Measurements from ENCODE around the gene MYRF. TPM values are rescaled to one million over a fixed set of nuclear protein-coding genes. Genes with fewer than 3 reads are reported as not detected.

The MYRF gene
- total and polyA plus RNA-seq, 2 of the 13 experiments (the other 11 are each of a cell fraction or from before 2014, with no cell fraction given): 10.2 to 25.9 TPM

- TF ChIP-seq ZNF275 (CRISPR knock-in tag; IDR thresholded peaks at IDR 0.05; ENCODE audit: borderline replicate concordance) (no peak; the same call in 1 of the 2 replicates), ZNF510 (CRISPR knock-in tag; IDR thresholded peaks at IDR 0.05; ENCODE audit: low read depth) (no peak), ZNF570 (CRISPR knock-in tag; IDR thresholded peaks at IDR 0.05; ENCODE audit: borderline replicate concordance) (no peak), ZNF431 (CRISPR knock-in tag; IDR thresholded peaks at IDR 0.05; ENCODE audit: borderline replicate concordance, low read depth) (no peak), AHR (CRISPR knock-in tag; IDR thresholded peaks at IDR 0.05) (no peak), ZNF292 (CRISPR knock-in tag; IDR thresholded peaks at IDR 0.05; ENCODE audit: borderline replicate concordance, low read depth) (no peak), CCAR2 (optimal IDR thresholded peaks at IDR 0.05; ENCODE audit: low read depth, low read length) (no peak), DDIT3 (CRISPR knock-in tag; IDR thresholded peaks at IDR 0.05) (no peak), ZFP36 (IDR thresholded peaks at IDR 0.05; ENCODE audit: borderline replicate concordance, low read depth, low read length, partially characterized antibody) (no peak), MXI1 (IDR thresholded peaks at IDR 0.05; ENCODE audit: borderline replicate concordance, low read depth, low read length) (no peak), KAT7 (CRISPR knock-in tag; IDR thresholded peaks at IDR 0.05; ENCODE audit: borderline replicate concordance) (0 out of 2 replicates have a peak, but pooled peaks have one; percentile 49), SNAPC5 (CRISPR knock-in tag; IDR thresholded peaks at IDR 0.05; ENCODE audit: borderline replicate concordance) (no peak), ZNF781 (CRISPR knock-in tag; IDR thresholded peaks at IDR 0.05; ENCODE audit: borderline replicate concordance, not compliant biosample characterization) (peak; percentile 41), BRD4 (CRISPR knock-in tag; IDR thresholded peaks at IDR 0.05) (no peak), ZBTB8A (CRISPR knock-in tag; IDR thresholded peaks at IDR 0.05; ENCODE audit: borderline replicate concordance, low read depth) (no peak), TSC22D2 (CRISPR knock-in tag; IDR thresholded peaks at IDR 0.05; ENCODE audit: borderline replicate concordance) (no peak; the same call in 1 of the 2 replicates), HOXA3 (CRISPR knock-in tag; IDR thresholded peaks at IDR 0.05) (peak; percentile 67; the same call in 1 of the 2 replicates), FOXA3 (CRISPR knock-in tag; IDR thresholded peaks at IDR 0.05) (peak; percentile 74), NCOA5 (CRISPR knock-in tag; IDR thresholded peaks at IDR 0.05) (no peak), ZBTB10 (CRISPR knock-in tag; IDR thresholded peaks at IDR 0.05; ENCODE audit: borderline replicate concordance) (peak; percentile 99), CCDC6 (CRISPR knock-in tag; IDR thresholded peaks at IDR 0.05) (peak; percentile 80; the same call in 1 of the 2 replicates)
- TF ChIP-seq, protein P1, sequence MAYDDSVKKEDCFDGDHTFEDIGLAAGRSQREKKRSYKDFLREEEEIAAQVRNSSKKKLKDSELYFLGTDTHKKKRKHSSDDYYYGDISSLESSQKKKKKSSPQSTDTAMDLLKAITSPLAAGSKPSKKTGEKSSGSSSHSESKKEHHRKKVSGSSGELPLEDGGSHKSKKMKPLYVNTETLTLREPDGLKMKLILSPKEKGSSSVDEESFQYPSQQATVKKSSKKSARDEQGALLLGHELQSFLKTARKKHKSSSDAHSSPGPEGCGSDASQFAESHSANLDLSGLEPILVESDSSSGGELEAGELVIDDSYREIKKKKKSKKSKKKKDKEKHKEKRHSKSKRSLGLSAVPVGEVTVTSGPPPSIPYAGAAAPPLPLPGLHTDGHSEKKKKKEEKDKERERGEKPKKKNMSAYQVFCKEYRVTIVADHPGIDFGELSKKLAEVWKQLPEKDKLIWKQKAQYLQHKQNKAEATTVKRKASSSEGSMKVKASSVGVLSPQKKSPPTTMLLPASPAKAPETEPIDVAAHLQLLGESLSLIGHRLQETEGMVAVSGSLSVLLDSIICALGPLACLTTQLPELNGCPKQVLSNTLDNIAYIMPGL (CRISPR knock-in tag; IDR thresholded peaks at IDR 0.05; ENCODE audit: borderline replicate concordance in 1 of 2, low read depth in 1 of 2): peak in 1 of 2 experiments; percentile 58; a peak in 3 of 4 replicates
Observed at GRCh38 chr11:61769169-61769920, 16.9 kb downstream of the MYRF start (continued).

Data from HepG2 (cell line).